GM23248 (cell line): ENCODE measurements around the gene PAX6. TPM values are rescaled to one million over a fixed set of nuclear protein-coding genes. Genes with fewer than 3 reads are reported as not detected.

ENCODE experiments used
- DNase-seq: peaks from one replicate; pipeline ENCODE4 v3.0.0-alpha.2; 2015
- H2AFZ ChIP-seq: fragments of 200-600 bp; sonication (generic); 2 replicates; pipeline ENCODE4 v1.6.1; 2016; ENCODE audit warnings: antibody characterized with exemption
- H3F3A ChIP-seq: fragments of 200-600 bp; sonication (generic); 2 replicates; pipeline ENCODE4 v1.6.1; 2016; ENCODE audit warnings: mild to moderate bottlenecking, antibody characterized with exemption, mixed run types; ENCODE audit not compliant: insufficient read depth
- H3K27ac ChIP-seq: fragments of 200-600 bp; sonication (generic); 2 replicates; pipeline ENCODE4 v1.5.1; 2016; ENCODE audit warnings: mild to moderate bottlenecking
- H3K27me3 ChIP-seq: fragments of 200-600 bp; sonication (generic); replicated peaks from 2 replicates; pipeline ENCODE4 v1.6.1; 2016; ENCODE audit warnings: mild to moderate bottlenecking; ENCODE audit not compliant: insufficient read depth
- H3K36me3 ChIP-seq: fragments of 200-600 bp; sonication (generic); 2 replicates; pipeline ENCODE4 v1.6.1; 2016; ENCODE audit warnings: low read depth, mild to moderate bottlenecking
- H3K4me1 ChIP-seq: fragments of 200-600 bp; sonication (generic); 2 replicates; pipeline ENCODE4 v1.6.1; 2016; ENCODE audit warnings: mild to moderate bottlenecking; ENCODE audit not compliant: insufficient read depth
- H3K4me2 ChIP-seq: fragments of 200-600 bp; sonication (generic); one replicate; pipeline ENCODE4 v1.6.1; 2016; ENCODE audit warnings: mild to moderate bottlenecking; ENCODE audit not compliant: unreplicated experiment
- H3K4me3 ChIP-seq: fragments of 200-600 bp; sonication (generic); 2 replicates; pipeline ENCODE4 v1.5.1; 2016; ENCODE audit warnings: mild to moderate bottlenecking
- H3K79me2 ChIP-seq: fragments of 200-600 bp; sonication (generic); 2 replicates; pipeline ENCODE4 v1.6.1; 2016; ENCODE audit warnings: mild to moderate bottlenecking; ENCODE audit not compliant: insufficient read depth
- H3K9ac ChIP-seq: fragments of 200-600 bp; sonication (generic); 2 replicates; pipeline ENCODE4 v1.6.1; 2016; ENCODE audit warnings: mild to moderate bottlenecking
- H3K9me2 ChIP-seq: fragments of 200-600 bp; sonication (generic); 2 replicates; pipeline ENCODE4 v1.6.1; 2016; ENCODE audit warnings: mixed run types, mild to moderate bottlenecking, moderate library complexity; ENCODE audit not compliant: insufficient read depth
- H3K9me3 ChIP-seq: fragments of 200-600 bp; sonication (generic); one replicate; pipeline ENCODE4 v1.6.1; 2017; ENCODE audit warnings: low read depth
- H4K20me1 ChIP-seq: fragments of 200-600 bp; sonication (generic); 2 replicates; pipeline ENCODE4 v1.6.0; 2016; ENCODE audit not compliant: insufficient read depth
- EZH2 ChIP-seq: fragments of 200-600 bp; sonication (generic); IDR thresholded peaks from 2 replicates; pipeline ENCODE4 v1.6.1; 2018; ENCODE audit warnings: antibody characterized with exemption, mild to moderate bottlenecking; ENCODE audit not compliant: insufficient read depth, poor library complexity, severe bottlenecking
- EZH2phosphoT487 ChIP-seq: fragments of 200-600 bp; sonication (generic); IDR thresholded peaks from 2 replicates; pipeline ENCODE4 v1.6.1; 2018; ENCODE audit warnings: antibody characterized with exemption, moderate library complexity, mild to moderate bottlenecking, low read depth; ENCODE audit not compliant: insufficient read depth
- WGBS, 2 experiments: methylation state at CpG; one replicate each; pipeline ENCODE4 v1.1.6; 2015 to 2017; ENCODE audit warnings: low lambda C conversion rate in 2 of 2, low coverage in 1 of 2; ENCODE audit errors: missing lambda C conversion rate in 2 of 2; 5-methylcytosine and 5-hydroxymethylcytosine counted together
- in situ Hi-C: fragments of 300-500 bp; cut with MboI; formaldehyde crosslinking; loops from 2 replicates; pipeline ENCODE4 v1.15.0; 2020
- polyA plus RNA-seq: library from polyadenylated mRNA; unstranded; fragments of >200 nt; fragmentation: Nextera tagmentation; extraction: Ambion mirVana; gene quantifications from 2 replicates; pipeline ENCODE4 v1.2.1, GENCODE V29; 2016
- total RNA-seq: library from RNA; depleted of rRNA; stranded (reverse); fragments of >200 nt; shearing (Covaris generic); gene quantifications from 2 replicates; pipeline ENCODE4 v1.2.3, GENCODE V29; 2014

Gene PAX6
- total and polyA plus RNA-seq, 2 experiments from 2014 or later = 0.21 TPM; not detected in 1

DNA sequence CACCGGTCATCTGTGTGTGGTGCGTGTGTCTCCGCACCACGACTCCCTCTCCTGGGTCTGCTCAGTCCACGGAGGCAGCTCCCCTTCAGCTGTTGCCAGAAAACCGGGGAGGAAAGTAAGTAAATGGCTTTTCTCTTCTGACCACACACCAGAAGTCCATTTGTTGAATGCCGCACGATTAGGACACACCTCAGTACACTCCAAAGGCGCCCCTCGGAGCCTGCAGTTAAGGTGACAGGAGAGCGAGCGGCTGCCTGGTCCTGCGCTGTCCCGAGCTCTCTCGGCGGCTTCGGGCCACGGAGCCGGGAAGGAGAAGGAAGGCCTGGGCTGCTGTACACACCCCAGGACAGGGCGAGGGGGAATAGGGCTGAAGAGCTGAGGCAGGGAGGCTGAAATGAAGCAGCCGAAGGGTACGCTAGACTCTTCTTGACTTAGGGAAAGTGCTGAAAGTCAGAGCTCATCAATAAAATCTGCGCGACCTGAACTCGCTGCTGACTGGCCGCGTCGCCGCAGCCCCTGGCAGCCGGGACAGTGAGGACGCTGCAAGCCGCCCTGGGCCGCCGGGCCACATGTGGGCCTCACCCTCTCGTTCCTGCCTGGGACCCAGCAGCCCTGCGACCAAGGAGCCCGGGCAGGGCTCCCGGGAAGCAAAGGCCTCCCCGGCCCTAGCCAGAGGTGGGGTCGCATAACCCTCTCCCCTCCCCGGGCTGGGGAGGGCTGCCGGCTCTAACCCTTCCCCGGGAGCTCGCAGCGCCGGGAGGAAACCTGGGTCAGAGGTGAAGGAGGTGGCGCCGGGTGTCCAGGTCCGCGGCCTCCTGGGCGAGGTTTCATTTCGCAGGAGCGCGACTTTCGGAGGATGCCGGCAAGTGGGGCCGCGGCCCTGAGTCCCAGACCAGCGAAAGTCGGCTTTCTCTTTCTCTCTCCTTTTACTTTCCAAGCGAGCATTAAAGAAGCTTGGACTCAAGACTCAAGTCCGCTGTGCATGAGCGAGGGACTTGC is 1.6 kb upstream of the PAX6 start:
- Histone ChIP-seq H2AFZ (no peak overlapping the region), H3K9me2 (no peaks in the 10 kb centered on the region), H3K9ac (no peak overlapping the region), H3K4me3 (peak overlapping the region; percentile 53), H3K4me1 (peaks cover 15% of the 10 kb centered on the region), H3K27ac (no peak overlapping the region), H3K27me3 (peaks cover 89% of the 10 kb centered on the region), H4K20me1 (no peaks in the 10 kb centered on the region), H3K4me2 (peak overlapping the region; percentile 27), H3K9me3 (no peaks in the 10 kb centered on the region), H3K36me3 (no peaks in the 10 kb centered on the region), H3F3A (no peaks in the 10 kb centered on the region), H3K79me2 (no peaks in the 10 kb centered on the region)
- 14 to 16% methylated on average over 61 of the region's 63 CpGs for WGBS, 2 experiments
- in situ Hi-C loops = no loop called here
- DNase-seq = peak; percentile 50
- TF ChIP-seq EZH2phosphoT487 = no peak
- TF ChIP-seq EZH2 = no peak

- Histone ChIP-seq H3K4me1 (peaks cover 3% of the 10 kb centered on the region; the same call in 1 of the 2 replicates), H3K9ac (no peak overlapping the region), H3K36me3 (no peaks in the 10 kb centered on the region), H3F3A (no peaks in the 10 kb centered on the region), H3K27ac (no peak overlapping the region), H3K9me2 (no peaks in the 10 kb centered on the region), H3K4me2 (peak overlapping the region; percentile 77), H3K27me3 (peaks cover 89% of the 10 kb centered on the region), H4K20me1 (no peaks in the 10 kb centered on the region), H3K79me2 (no peaks in the 10 kb centered on the region), H2AFZ (peak overlapping the region; percentile 58), H3K4me3 (peak overlapping the region; percentile 60), H3K9me3 (no peaks in the 10 kb centered on the region)
- TF ChIP-seq EZH2 (peak; percentile 96), EZH2phosphoT487 (no peak)
- in situ Hi-C loops = no loop called here
- WGBS, 2 experiments = 4 to 5% methylated on average over 82 to 83 of the region's 91 CpGs
- peak; percentile 72 for DNase-seq
Observed at GRCh38 chr11:31809857-31810778, 1.0 kb downstream of the PAX6 start.

- DNase-seq = no peak
- H3K4me1 ChIP-seq = no peaks in the 10 kb centered on the region; the same call in 1 of the 2 replicates
- TF ChIP-seq EZH2phosphoT487 (no peak), EZH2 (no peak)
- no peaks in the 10 kb centered on the region for H3F3A ChIP-seq
- no peaks in the 10 kb centered on the region for H3K9me3 ChIP-seq
- H4K20me1 ChIP-seq = no peaks in the 10 kb centered on the region
- H3K36me3 ChIP-seq = no peaks in the 10 kb centered on the region
- in situ Hi-C loops = no loop called here
- H3K4me3 ChIP-seq = peak overlapping the region; percentile 60; the same call in 1 of the 2 replicates
- H3K9me2 ChIP-seq = no peaks in the 10 kb centered on the region
- 54 to 55% methylated on average over 6 of the region's 6 CpGs for WGBS, 2 experiments
- H3K27me3 ChIP-seq = peaks cover 89% of the 10 kb centered on the region
- no peak overlapping the region for H3K9ac ChIP-seq
- H2AFZ ChIP-seq = peak overlapping the region; percentile 58; the same call in 1 of the 2 replicates
- peak overlapping the region; percentile 77 for H3K4me2 ChIP-seq
- no peaks in the 10 kb centered on the region for H3K79me2 ChIP-seq
- no peak overlapping the region for H3K27ac ChIP-seq
Observed at GRCh38 chr11:31809541-31809856, 1.6 kb downstream of the PAX6 start.
